GM23338 (cell line): Measurements from ENCODE around the gene ZNF311. TPM values are rescaled to one million over a fixed set of nuclear protein-coding genes. Genes with fewer than 3 reads are reported as not detected.

Experiments
- CTCF ChIP-seq, 2 experiments: fragments of 200-600 bp in 1 of 2; sonication (generic) in 1 of 2; conservative IDR thresholded peaks; 2 replicates each; pipeline versions ENCODE4 v1.5.1 to v1.6.1; 2016 to 2017; ENCODE audit warnings: antibody characterized with exemption in 2 of 2, low read depth in 2 of 2, mild to moderate bottlenecking in 2 of 2, moderate library complexity in 1 of 2
- ETS1 ChIP-seq: IDR thresholded peaks from 2 replicates; pipeline ENCODE4 v1.6.1; 2016; ENCODE audit warnings: antibody characterized with exemption
- JUNB ChIP-seq: IDR thresholded peaks from one replicate; pipeline ENCODE4 v1.6.1; 2016; ENCODE audit warnings: antibody characterized with exemption; ENCODE audit not compliant: unreplicated experiment
- NANOG ChIP-seq: IDR thresholded peaks from 2 replicates; pipeline ENCODE4 v1.6.1; 2016; ENCODE audit warnings: antibody characterized with exemption, borderline replicate concordance
- POLR2AphosphoS5 ChIP-seq: IDR thresholded peaks from 2 replicates; pipeline ENCODE4 v1.6.1; 2016; ENCODE audit warnings: antibody characterized with exemption, low read depth
- ZNF114 ChIP-seq: fragments of 250-450 bp; sonication (Bioruptor Pico); IDR thresholded peaks from 2 replicates; pipeline ENCODE4 v1.5.0; 2020; ENCODE audit warnings: mild to moderate bottlenecking, moderate library complexity
- ZNF331 ChIP-seq: fragments of 250-450 bp; sonication (Bioruptor Pico); IDR thresholded peaks from 2 replicates; pipeline ENCODE4 v1.5.0; 2020; ENCODE audit warnings: low read depth, mild to moderate bottlenecking, moderate library complexity
- ZNF462 ChIP-seq: fragments of 250-450 bp; sonication (Bioruptor Pico); IDR thresholded peaks from 2 replicates; pipeline ENCODE4 v1.5.0; 2020; ENCODE audit warnings: mild to moderate bottlenecking, moderate library complexity
- polyA plus RNA-seq: library from polyadenylated mRNA; unstranded; fragments of >200 nt; fragmentation: Nextera tagmentation; extraction: Ambion mirVana; gene quantifications from 2 replicates; pipeline ENCODE4 v1.2.1, GENCODE V29; 2016
- total RNA-seq: library from RNA; depleted of rRNA; stranded (reverse); fragments of >200 nt; shearing (Covaris generic); gene quantifications from 2 replicates; pipeline ENCODE4 v1.2.3, GENCODE V29; 2014

The ZNF311 gene
- total and polyA plus RNA-seq, 2 experiments from 2014 or later, result 1.5 to 1.8 TPM

- no peak for TF ChIP-seq ZNF462 (CRISPR knock-in tag)
- no peak for TF ChIP-seq POLR2AphosphoS5
- no peak for TF ChIP-seq ZNF114 (CRISPR knock-in tag)
- no peak for TF ChIP-seq CTCF (conservative IDR thresholded peaks at IDR 0.05; ENCODE audit: low read depth in 2 of 2)
- no peak for TF ChIP-seq ETS1
- TF ChIP-seq ZNF331 (CRISPR knock-in tag), result no peak
- TF ChIP-seq JUNB, result no peak
- TF ChIP-seq NANOG, result no peak
Observed at GRCh38 chr6:28978959-28979561, 26.1 kb downstream of the ZNF311 start (continued).
